OCI-LY1 (cell line): ENCODE measurements around the gene KRT77.

Source experiments
- H2AFZ ChIP-seq: fragments of 200-600 bp; sonication (generic), shearing (Covaris generic); 2 replicates; pipeline ENCODE4 v1.6.0; 2014; ENCODE audit warnings: antibody characterized with exemption, mild to moderate bottlenecking, low read length
- H3F3A ChIP-seq: fragments of 200-600 bp; sonication (generic), shearing (Covaris generic); 2 replicates; pipeline ENCODE4 v1.6.0; 2014; ENCODE audit warnings: mild to moderate bottlenecking, antibody characterized with exemption, low read length, moderate library complexity; ENCODE audit not compliant: insufficient read depth
- H3K27ac ChIP-seq: fragments of 200-600 bp; sonication (generic); 2 replicates; pipeline ENCODE4 v1.5.1; 2014; ENCODE audit warnings: low read length, mixed run types, mild to moderate bottlenecking, low read depth; ENCODE audit not compliant: poor library complexity, severe bottlenecking
- H3K27me3 ChIP-seq: fragments of 200-600 bp; sonication (generic); 2 replicates; pipeline ENCODE4 v1.6.0; 2014; ENCODE audit warnings: antibody characterized with exemption, mild to moderate bottlenecking, low read length, moderate library complexity; ENCODE audit not compliant: insufficient read depth
- H3K36me3 ChIP-seq: fragments of 200-600 bp; sonication (generic); 2 replicates; pipeline ENCODE4 v1.6.1; 2014; ENCODE audit warnings: mild to moderate bottlenecking, antibody characterized with exemption, low read length, moderate library complexity, mixed read lengths; ENCODE audit not compliant: insufficient read depth
- H3K4me1 ChIP-seq: fragments of 200-600 bp; sonication (generic); 2 replicates; pipeline ENCODE4 v1.5.1; 2014; ENCODE audit warnings: mild to moderate bottlenecking, low read length, moderate library complexity; ENCODE audit not compliant: insufficient read depth, severe bottlenecking
- H3K4me2 ChIP-seq: fragments of 200-600 bp; sonication (generic), shearing (Covaris generic); 2 replicates; pipeline ENCODE4 v1.6.1; 2014; ENCODE audit warnings: low read length
- H3K4me3 ChIP-seq: fragments of 200-600 bp; sonication (generic); 2 replicates; pipeline ENCODE4 v1.5.1; 2014; ENCODE audit warnings: low read length, low read depth, mild to moderate bottlenecking, mixed read lengths; ENCODE audit not compliant: poor library complexity, severe bottlenecking
- H3K79me2 ChIP-seq: fragments of 200-600 bp; shearing (Covaris generic); 2 replicates; pipeline ENCODE4 v1.6.1; 2016; ENCODE audit warnings: mixed run types, low read length, mixed read lengths; ENCODE audit not compliant: insufficient read depth
- H3K9ac ChIP-seq: fragments of 200-600 bp; sonication (generic), shearing (Covaris generic); 2 replicates; pipeline ENCODE4 v1.6.1; 2014; ENCODE audit warnings: mild to moderate bottlenecking, low read length, mixed read lengths
- H3K9me2 ChIP-seq: fragments of 200-600 bp; sonication (generic), shearing (Covaris generic); 2 replicates; pipeline ENCODE4 v1.6.1; 2014; ENCODE audit warnings: low read depth, mild to moderate bottlenecking, low read length, mixed read lengths
- H3K9me3 ChIP-seq: fragments of 200-600 bp; shearing (Covaris generic); 2 replicates; pipeline ENCODE4 v1.6.1; 2014; ENCODE audit warnings: low read length, mixed read lengths
- H4K20me1 ChIP-seq: fragments of 200-600 bp; sonication (generic), shearing (Covaris generic); 2 replicates; pipeline ENCODE4 v1.6.0; 2016; ENCODE audit warnings: mild to moderate bottlenecking, low read length; ENCODE audit not compliant: insufficient read depth
- CTCF ChIP-seq: fragments of 200-600 bp; sonication (generic), shearing (Covaris generic); IDR thresholded peaks from 2 replicates; pipeline ENCODE4 v1.5.1; 2017; ENCODE audit warnings: mild to moderate bottlenecking, antibody characterized with exemption, low read length, moderate library complexity, mixed read lengths
- EZH2 ChIP-seq: fragments of 200-600 bp; sonication (generic), shearing (Covaris generic); IDR thresholded peaks from 2 replicates; pipeline ENCODE4 v1.8.0; 2017; ENCODE audit warnings: borderline replicate concordance, mixed run types, mild to moderate bottlenecking, antibody characterized with exemption, low read length, moderate library complexity, mixed read lengths

The KRT77 gene

GRCh38 chr12:52680363-52680762 lies 23.0 kb downstream of the KRT77 start, which contains the start of gene KRT1:
TSS of gene KRT1 (minus strand) at chr12:52680407. CDS start at chr12:52680348, 59 bp downstream.
- Histone ChIP-seq H3K4me3 (no peak within 1 kb of the TSS), H2AFZ (no peak within 1 kb of the TSS), H3K9ac (no peak within 1 kb of the TSS), H3K9me3 (no peaks in the 10 kb centered on the region), H3K4me2 (no peak within 1 kb of the TSS), H3K27ac (no peak within 1 kb of the TSS), H3K79me2 (no peaks in the 10 kb centered on the region), H3K4me1 (no peaks in the 10 kb centered on the region), H3F3A (no peaks in the 10 kb centered on the region), H3K36me3 (no peaks in the 10 kb centered on the region), H4K20me1 (no peaks in the 10 kb centered on the region), H3K27me3 (0 out of 2 replicates have a peak, but pooled peaks cover 4% of the 10 kb centered on the region), H3K9me2 (no peaks in the 10 kb centered on the region)
- no peak for TF ChIP-seq EZH2
- no peak for TF ChIP-seq CTCF

DNA sequence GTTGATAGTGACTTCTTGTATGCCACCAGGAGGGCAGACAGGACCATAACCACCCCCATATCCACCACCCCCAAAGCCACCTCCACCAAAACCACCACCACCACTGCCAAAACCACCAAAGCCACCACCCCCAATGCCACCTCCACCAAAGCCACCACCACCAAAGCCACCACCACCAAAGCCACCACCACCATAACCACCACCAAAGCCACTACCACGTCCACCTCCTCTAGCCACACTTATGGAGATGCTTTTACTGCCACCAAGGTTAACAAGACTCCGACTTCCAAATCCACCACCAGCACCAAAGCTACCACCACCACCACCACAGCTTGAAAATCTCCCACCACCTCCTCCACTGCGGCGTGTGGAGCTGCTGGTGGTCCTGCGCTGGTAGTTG lies 23.4 kb downstream of the KRT77 start:
- no peaks in the 10 kb centered on the region for H3K9me2 ChIP-seq
- H4K20me1 ChIP-seq, result no peaks in the 10 kb centered on the region
- no peak overlapping the region for H3K27ac ChIP-seq
- H3K9ac ChIP-seq, result no peak overlapping the region
- H3F3A ChIP-seq, result no peaks in the 10 kb centered on the region
- H3K9me3 ChIP-seq, result no peaks in the 10 kb centered on the region
- TF ChIP-seq EZH2 (no peak), CTCF (no peak)
- H3K4me2 ChIP-seq, result no peak overlapping the region
- H3K36me3 ChIP-seq, result no peaks in the 10 kb centered on the region
- H3K4me1 ChIP-seq, result no peaks in the 10 kb centered on the region
- H2AFZ ChIP-seq, result no peak overlapping the region
- no peak overlapping the region for H3K4me3 ChIP-seq
- H3K79me2 ChIP-seq, result no peaks in the 10 kb centered on the region
- 0 out of 2 replicates have a peak, but pooled peaks cover 4% of the 10 kb centered on the region for H3K27me3 ChIP-seq

GRCh38 chr12:52677671-52678070 lies 25.7 kb downstream of the KRT77 start:
- no peaks in the 10 kb centered on the region for H3F3A ChIP-seq
- H3K27ac ChIP-seq, result no peak overlapping the region
- H3K9ac ChIP-seq, result no peak overlapping the region
- H3K9me3 ChIP-seq, result no peaks in the 10 kb centered on the region
- H2AFZ ChIP-seq, result no peak overlapping the region
- TF ChIP-seq EZH2 (no peak), CTCF (no peak)
- no peaks in the 10 kb centered on the region for H3K79me2 ChIP-seq
- H4K20me1 ChIP-seq, result no peaks in the 10 kb centered on the region
- no peaks in the 10 kb centered on the region for H3K4me1 ChIP-seq
- no peaks in the 10 kb centered on the region for H3K9me2 ChIP-seq
- no peaks in the 10 kb centered on the region for H3K36me3 ChIP-seq
- no peak overlapping the region for H3K4me3 ChIP-seq
- H3K27me3 ChIP-seq, result no peaks in the 10 kb centered on the region
- no peak overlapping the region for H3K4me2 ChIP-seq
